Measurements from ENCODE around the gene APOBEC3C.
"Not testable (repeated sequence)": the region's sequence is repeated elsewhere in the genome, so short reads cannot be mapped to it uniquely, and the experiment has no call there.

The APOBEC3C gene

GRCh38 chr22:38984224-38984623, 29.8 kb upstream of the APOBEC3C start:
- no peak for DNase-seq

GRCh38 chr22:38984784-38985757, 29.0 kb upstream of the APOBEC3C start:
- peak; percentile 81 for DNase-seq

GRCh38 chr22:38986629-38987028, 27.4 kb upstream of the APOBEC3C start:
- no peak for DNase-seq

GRCh38 chr22:38987171-38987895, 26.7 kb upstream of the APOBEC3C start:
- no peak for DNase-seq

GRCh38 chr22:38989466-38989865, 24.6 kb upstream of the APOBEC3C start:
- DNase-seq, result no peak

- DNase-seq, result not testable (repeated sequence)
Measured at GRCh38 chr22:38992871-38993371, 21.1 kb upstream of the APOBEC3C start.

GRCh38 chr22:38996105-38996504, 18.0 kb upstream of the APOBEC3C start:
- no peak for DNase-seq

- DNase-seq, result no peak
Measured at GRCh38 chr22:38997518-38997917, 16.5 kb upstream of the APOBEC3C start.

- DNase-seq, result peak; percentile 82
Measured at GRCh38 chr22:39003165-39003638, 10.9 kb upstream of the APOBEC3C start.

- no peak for DNase-seq
Measured at GRCh38 chr22:39007177-39007576, 6.9 kb upstream of the APOBEC3C start.

- DNase-seq, result not testable (repeated sequence)
Measured at GRCh38 chr22:39008271-39008850, 5.7 kb upstream of the APOBEC3C start.

- DNase-seq, result no peak
Measured at GRCh38 chr22:39010946-39011345, 3.1 kb upstream of the APOBEC3C start.

- no peak for DNase-seq
Measured at GRCh38 chr22:39012533-39013511, 1.2 kb upstream of the APOBEC3C start.

- DNase-seq, result not testable (repeated sequence)
Measured at GRCh38 chr22:39013561-39013941, 506 bp upstream of the APOBEC3C start.

GRCh38 chr22:39014723-39015121, 665 bp downstream of the APOBEC3C start:
- DNase-seq, result not testable (repeated sequence)

GRCh38 chr22:39016592-39016991, 2.5 kb downstream of the APOBEC3C start:
- no peak for DNase-seq

- DNase-seq, result no peak
Measured at GRCh38 chr22:39017596-39018365, 3.7 kb downstream of the APOBEC3C start.

- not testable (repeated sequence) for DNase-seq
Measured at GRCh38 chr22:39020021-39020651, 6.1 kb downstream of the APOBEC3C start.

GRCh38 chr22:39021552-39022250, 7.6 kb downstream of the APOBEC3C start:
- DNase-seq, result no peak
